ENCODE results near the gene GAS2. TPM values are rescaled to one million over a fixed set of nuclear protein-coding genes. Genes with fewer than 3 reads are reported as not detected.

GAS2 gene
- total RNA-seq, 2 experiments from 2014 or later, result 0.85 to 1.1 TPM

GRCh38 chr11:22860241-22860640, 193.8 kb downstream of the GAS2 start, which contains the start of gene CCDC179:
Gene CCDC179 (minus strand): TSS chr11:22860474. CDS start chr11:22860421, 53 bp downstream.
- no peaks in the 10 kb centered on the region for H3K9me3 Mint-ChIP-seq
- H3K4me3 Mint-ChIP-seq, result no peak within 1 kb of the TSS
- no peaks in the 10 kb centered on the region for H3K4me1 Mint-ChIP-seq (ENCODE audit: low read depth)
- ChIA-PET POLR2A (no interaction called here), CTCF (no interaction called here)
- no peak within 1 kb of the TSS for H3K27ac Mint-ChIP-seq
- DNase-seq, result no peak
- H3K27me3 Mint-ChIP-seq, result no peaks in the 10 kb centered on the region
- intact Hi-C loops (cut with micrococcal nuclease), result no loop called here
- peaks cover 1% of the 10 kb centered on the region for H3K36me3 Mint-ChIP-seq

Other genes with a start within 250 kb of the GAS2 start
- gene FANCF, start 40.8 kb upstream of the GAS2 start, total RNA-seq, result 10 to 100 TPM; 10.5 to 11.1 TPM
- gene SVIP, start 163.2 kb downstream of the GAS2 start, total RNA-seq, result 10 to 100 TPM; 64.3 to 65.6 TPM
- gene CCDC179, start 193.9 kb downstream of the GAS2 start, total RNA-seq, result not detected